Choroid plexus epithelial cell (primary cell): ENCODE results near the gene ZNF608.

Experiments used
- DNase-seq: peaks from one replicate; pipeline ENCODE4 v3.0.0-alpha.2; 2010; ENCODE audit warnings: low read depth
- H3K4me3 ChIP-seq: 2 replicates; pipeline ENCODE4 v1.5.1; 2011; ENCODE audit warnings: low read depth, mild to moderate bottlenecking, control low read depth, low read length, moderate library complexity
- CTCF ChIP-seq: conservative IDR thresholded peaks from 2 replicates; pipeline ENCODE4 v1.5.1; 2011; ENCODE audit warnings: low read depth, mild to moderate bottlenecking, control low read depth, inconsistent platforms, low read length, moderate library complexity

Gene ZNF608

GRCh38 chr5:124705577-124705976 is 40.9 kb downstream of the ZNF608 start:
- no peak for TF ChIP-seq CTCF
- H3K4me3 ChIP-seq = no peak overlapping the region
- no peak for DNase-seq

DNA sequence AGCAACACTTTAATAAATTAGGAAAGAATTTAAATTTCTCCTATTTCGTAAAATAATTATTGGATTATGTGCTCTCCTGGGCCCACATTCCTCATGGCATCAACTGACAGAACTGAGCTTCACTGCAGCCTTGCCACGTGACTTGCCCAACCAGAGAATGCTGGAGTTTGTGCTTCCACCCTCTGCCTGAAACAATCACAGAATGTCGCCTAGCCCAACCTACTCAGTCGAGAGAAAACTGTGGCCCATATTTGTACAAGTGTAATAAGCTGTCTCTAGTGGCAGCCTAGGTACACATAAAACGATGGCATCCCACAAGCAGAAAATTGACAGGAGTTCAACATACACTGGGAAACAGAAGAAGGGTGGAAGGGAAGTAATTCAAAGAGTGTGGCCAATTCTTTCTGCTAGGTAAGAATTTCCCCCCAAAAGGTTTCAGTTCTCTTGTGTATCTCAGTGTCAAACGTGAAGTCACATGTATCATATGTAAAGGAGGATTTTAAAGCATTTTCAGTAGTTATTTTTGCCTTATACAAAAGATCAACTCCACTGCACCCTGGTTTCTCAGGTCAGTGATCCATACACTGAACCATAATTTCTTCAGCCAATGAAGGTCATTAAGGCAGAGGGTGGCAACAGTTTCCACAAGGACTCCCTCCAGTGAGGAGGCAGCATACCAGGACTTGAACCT is 41.7 kb downstream of the ZNF608 start:
- TF ChIP-seq CTCF = no peak
- DNase-seq = no peak
- H3K4me3 ChIP-seq = no peak overlapping the region

GRCh38 chr5:124703995-124704394 is 42.4 kb downstream of the ZNF608 start:
- TF ChIP-seq CTCF = no peak
- no peak for DNase-seq
- no peak overlapping the region for H3K4me3 ChIP-seq

- H3K4me3 ChIP-seq = no peak overlapping the region
- no peak for DNase-seq
- no peak for TF ChIP-seq CTCF
Measured at GRCh38 chr5:124702525-124702924, 43.9 kb downstream of the ZNF608 start.

DNA sequence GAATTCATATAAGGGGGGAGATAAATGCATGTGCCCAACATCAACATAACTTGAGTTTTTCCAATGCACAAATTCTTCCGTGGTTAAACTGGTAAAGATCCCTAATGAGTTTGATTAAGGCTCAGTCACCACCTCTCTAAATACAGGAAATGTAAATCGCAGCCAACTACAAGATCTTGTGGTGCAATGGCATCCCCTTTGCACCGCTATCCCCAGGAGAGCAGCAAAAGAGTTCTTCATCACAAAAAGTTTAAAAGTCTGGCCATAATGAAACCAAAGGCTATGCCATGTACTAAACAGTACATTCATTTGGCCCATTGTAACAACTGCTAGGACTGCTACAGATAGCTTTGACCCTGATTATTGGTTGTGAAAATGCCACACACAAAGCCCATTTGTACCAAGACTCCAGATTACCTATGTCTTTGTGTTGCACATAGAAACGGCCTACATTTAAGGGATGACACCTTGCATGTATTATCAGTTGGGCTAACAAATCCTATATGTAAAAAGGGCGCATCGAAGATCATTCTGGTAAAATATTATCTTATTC is 44.5 kb downstream of the ZNF608 start:
- H3K4me3 ChIP-seq = no peak overlapping the region
- TF ChIP-seq CTCF = no peak
- DNase-seq = no peak

DNA sequence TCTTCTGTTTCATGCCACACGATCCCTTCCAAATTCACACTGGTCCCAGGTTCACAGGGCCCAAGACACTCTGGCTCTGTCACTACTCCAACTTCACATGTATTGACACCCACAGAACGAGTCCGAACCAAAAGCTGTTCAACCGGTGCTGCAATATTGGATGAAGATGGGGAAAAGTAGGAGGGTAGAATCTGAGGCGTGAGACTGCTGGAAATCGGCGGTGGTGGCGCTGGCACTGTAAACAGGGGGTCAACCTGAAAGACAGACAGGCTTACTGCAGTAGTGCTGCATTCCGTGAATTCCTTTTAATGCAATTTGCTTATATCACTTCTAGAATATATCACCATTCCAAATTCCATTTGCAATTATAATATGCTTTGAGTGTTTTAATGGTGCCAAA is 45.4 kb downstream of the ZNF608 start:
- no peak for DNase-seq
- no peak overlapping the region for H3K4me3 ChIP-seq
- no peak for TF ChIP-seq CTCF

GRCh38 chr5:124700333-124700732 is 46.1 kb downstream of the ZNF608 start:
- DNase-seq = no peak
- no peak for TF ChIP-seq CTCF
- H3K4me3 ChIP-seq = no peak overlapping the region
